Esophagus squamous epithelium (tissue), 5 donors: ENCODE measurements around the gene NUDT1. TPM values are rescaled to one million over a fixed set of nuclear protein-coding genes. Genes with fewer than 3 reads are reported as not detected.

Source experiments
- DNase-seq: peaks from one replicate; lab custom pipeline; 2025; lab: John Stamatoyannopoulos, UW
- H3K27ac ChIP-seq, 4 donors: fragments of 200-600 bp; sonication (generic); one replicate each; pipeline ENCODE4 v1.5.1; 2016 to 2019; ENCODE audit warnings: mild to moderate bottlenecking in 1 of 4
- H3K27me3 ChIP-seq, 4 donors: fragments of 200-600 bp; sonication (generic); 1 replicate in 3 of 4; 2 replicates in 1 of 4; pipeline versions ENCODE4 v1.5.1 to v1.6.0; 2017 to 2021; ENCODE audit warnings: antibody characterized with exemption in 1 of 4
- H3K36me3 ChIP-seq, 3 donors: fragments of 200-600 bp; sonication (generic); one replicate each; pipeline ENCODE4 v1.5.1; 2016 to 2019
- H3K4me1 ChIP-seq, 3 donors: fragments of 200-600 bp; sonication (generic); one replicate each; pipeline ENCODE4 v1.5.1; 2017 to 2019
- H3K4me3 ChIP-seq, 4 donors: fragments of 200-600 bp; sonication (generic); 1 replicate in 3 of 4; 2 replicates in 1 of 4; pipeline ENCODE4 v1.5.1; 2016 to 2019; ENCODE audit warnings: mild to moderate bottlenecking in 2 of 4, moderate library complexity in 1 of 4
- H3K9me3 ChIP-seq, 3 donors: fragments of 200-600 bp; sonication (generic); one replicate each; pipeline ENCODE4 v1.5.1; 2016 to 2019
- POLR2A ChIP-seq, 4 donors: fragments of 450-650 bp; IDR thresholded peaks; one replicate each; pipeline ENCODE4 v1.6.1; 2017; ENCODE audit warnings: antibody characterized with exemption in 4 of 4, mild to moderate bottlenecking in 4 of 4, moderate library complexity in 3 of 4
- WGBS, 2 donors: methylation state at CpG; one replicate each; pipeline ENCODE4 v1.1.5; 2018; 5-methylcytosine and 5-hydroxymethylcytosine counted together
- intact Hi-C: fragments of 100-400 bp; cut with DNase I; formaldehyde crosslinking; loops from one replicate; pipeline ENCODE4 v1.15.0; 2022
- total RNA-seq, 4 donors: library from RNA; depleted of rRNA; stranded (reverse); fragments of >200 nt; gene quantifications; one replicate each; pipeline ENCODE4 v1.1.0, GENCODE V29; 2016
- TF ChIP-seq, protein P1 (sequence below), 6 experiments: fragments of 450-650 bp in 4 of 6; fragments of 200-600 bp in 2 of 6; sonication (generic) in 2 of 6; IDR thresholded peaks; one replicate each; pipeline ENCODE4 v1.5.1; 2016 to 2019; ENCODE audit warnings: antibody characterized with exemption in 6 of 6, mild to moderate bottlenecking in 4 of 6, moderate library complexity in 4 of 6
- donor health status: DM: yes; HTN: yes; CAD: no.

Gene NUDT1
- total RNA-seq, 4 donors from 2014 or later, result 16.3 to 51.7 (median 28.2) TPM

DNA sequence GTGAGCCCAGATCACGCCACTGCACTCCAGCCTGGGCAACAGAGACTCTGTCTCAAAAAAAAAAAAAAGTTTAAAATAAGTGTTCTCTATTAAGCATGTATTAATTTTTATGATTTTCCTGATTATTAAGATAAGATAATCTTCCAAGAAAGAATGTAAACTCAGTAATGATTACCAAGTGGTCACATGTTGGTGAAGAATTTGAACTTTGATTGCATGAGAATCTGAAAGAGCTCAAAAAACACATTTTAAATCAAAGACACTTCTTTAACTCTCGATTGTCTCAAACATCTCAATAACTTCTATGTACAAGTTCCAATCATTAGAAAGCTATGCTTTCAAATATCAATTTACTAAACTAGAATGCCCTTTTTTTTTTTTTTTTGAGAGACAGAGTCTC, 38.4 kb downstream of the NUDT1 start:
- intact Hi-C loops, result no loop called here
- H3K9me3 ChIP-seq, result no peaks in the 10 kb centered on the region
- peaks cover 0 to 17% (median 0%) of the 10 kb centered on the region in 3 donors for H3K36me3 ChIP-seq
- no peak overlapping the region for H3K27ac ChIP-seq
- H3K4me1 ChIP-seq, result peaks cover 0 to 12% (median 0%) of the 10 kb centered on the region in 3 donors
- no peaks in the 10 kb centered on the region for H3K27me3 ChIP-seq
- TF ChIP-seq, protein P1, sequence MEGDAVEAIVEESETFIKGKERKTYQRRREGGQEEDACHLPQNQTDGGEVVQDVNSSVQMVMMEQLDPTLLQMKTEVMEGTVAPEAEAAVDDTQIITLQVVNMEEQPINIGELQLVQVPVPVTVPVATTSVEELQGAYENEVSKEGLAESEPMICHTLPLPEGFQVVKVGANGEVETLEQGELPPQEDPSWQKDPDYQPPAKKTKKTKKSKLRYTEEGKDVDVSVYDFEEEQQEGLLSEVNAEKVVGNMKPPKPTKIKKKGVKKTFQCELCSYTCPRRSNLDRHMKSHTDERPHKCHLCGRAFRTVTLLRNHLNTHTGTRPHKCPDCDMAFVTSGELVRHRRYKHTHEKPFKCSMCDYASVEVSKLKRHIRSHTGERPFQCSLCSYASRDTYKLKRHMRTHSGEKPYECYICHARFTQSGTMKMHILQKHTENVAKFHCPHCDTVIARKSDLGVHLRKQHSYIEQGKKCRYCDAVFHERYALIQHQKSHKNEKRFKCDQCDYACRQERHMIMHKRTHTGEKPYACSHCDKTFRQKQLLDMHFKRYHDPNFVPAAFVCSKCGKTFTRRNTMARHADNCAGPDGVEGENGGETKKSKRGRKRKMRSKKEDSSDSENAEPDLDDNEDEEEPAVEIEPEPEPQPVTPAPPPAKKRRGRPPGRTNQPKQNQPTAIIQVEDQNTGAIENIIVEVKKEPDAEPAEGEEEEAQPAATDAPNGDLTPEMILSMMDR (IDR thresholded peaks at IDR 0.05), result no peak
- TF ChIP-seq POLR2A (IDR thresholded peaks at IDR 0.05), result no peak
- DNase-seq, result no peak
- 86% methylated on average over 2 of the region's 2 CpGs for WGBS, 2 donors
- H3K4me3 ChIP-seq, result no peak overlapping the region

DNA sequence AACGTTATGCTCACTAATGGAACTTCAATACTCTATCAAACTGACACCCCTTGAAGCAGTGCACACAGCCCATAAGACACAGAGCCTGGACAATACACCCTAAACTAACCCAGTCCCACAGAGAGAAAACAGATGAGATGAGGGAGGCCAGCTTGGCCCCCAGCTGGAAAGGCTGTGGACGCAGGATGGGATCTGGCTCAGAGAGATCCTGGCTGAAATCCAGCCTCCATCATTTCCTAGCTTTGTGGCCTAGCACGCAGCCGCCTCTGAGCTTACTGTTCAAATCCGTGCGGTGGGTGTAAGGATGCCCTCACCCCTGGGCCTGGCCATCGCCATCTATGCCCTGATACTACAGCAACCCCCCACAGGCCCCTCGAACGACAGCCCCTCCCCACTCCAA, 39.5 kb downstream of the NUDT1 start:
- no peak for DNase-seq
- TF ChIP-seq POLR2A (IDR thresholded peaks at IDR 0.05), result no peak
- TF ChIP-seq, protein P1 (IDR thresholded peaks at IDR 0.05), result no peak
- 62 to 70% methylated on average over 3 to 4 of the region's 9 CpGs for WGBS, 2 donors
- intact Hi-C loops, result no loop called here
- H3K27ac ChIP-seq, result peak overlapping the region in 1 of 4 donors; percentile 51
- H3K4me1 ChIP-seq, result peaks cover 0 to 12% (median 0%) of the 10 kb centered on the region in 3 donors
- H3K36me3 ChIP-seq, result peaks cover 0 to 8% (median 0%) of the 10 kb centered on the region in 3 donors
- H3K9me3 ChIP-seq, result no peaks in the 10 kb centered on the region
- H3K4me3 ChIP-seq, result no peak overlapping the region
- no peaks in the 10 kb centered on the region for H3K27me3 ChIP-seq

DNA sequence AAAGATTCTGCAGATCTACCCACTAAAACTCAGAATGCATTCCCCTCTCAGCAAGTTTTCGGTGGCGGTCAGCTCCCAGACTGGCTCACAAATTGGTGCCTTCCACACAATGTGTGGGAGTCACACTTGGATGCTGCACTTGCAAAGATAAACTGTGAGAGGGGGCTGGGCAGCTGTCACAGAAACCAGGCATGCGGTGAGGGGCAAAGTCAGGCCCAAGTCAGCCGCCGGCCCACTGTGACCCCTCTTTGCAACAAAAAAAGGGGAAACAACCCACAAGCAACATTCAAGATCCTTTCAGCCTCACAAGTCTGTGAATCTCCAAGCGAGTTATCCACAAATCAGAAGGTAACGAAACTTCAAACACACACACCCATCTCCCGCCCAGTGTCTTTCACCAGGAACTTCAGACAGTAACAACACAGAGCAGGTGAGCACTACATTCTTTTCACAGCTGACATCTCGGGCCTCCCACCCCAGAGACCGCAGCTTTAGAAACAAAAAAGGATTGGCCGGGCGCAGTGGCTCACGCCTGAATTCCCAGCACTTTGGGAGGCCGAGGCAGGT, 40.2 kb downstream of the NUDT1 start:
- intact Hi-C loops, result no loop called here
- no peaks in the 10 kb centered on the region for H3K9me3 ChIP-seq
- DNase-seq, result no peak
- no peaks in the 10 kb centered on the region for H3K27me3 ChIP-seq
- peak overlapping the region in 1 of 4 donors; percentile 51 for H3K27ac ChIP-seq
- TF ChIP-seq POLR2A (IDR thresholded peaks at IDR 0.05), result no peak
- TF ChIP-seq, protein P1 (IDR thresholded peaks at IDR 0.05), result no peak
- peaks cover 0 to under 1% (median 0%) of the 10 kb centered on the region in 3 donors for H3K36me3 ChIP-seq
- peaks cover 0 to 12% (median 0%) of the 10 kb centered on the region in 3 donors for H3K4me1 ChIP-seq
- WGBS, 2 donors, result 82 to 84% methylated on average over 7 to 9 of the region's 14 CpGs
- no peak overlapping the region for H3K4me3 ChIP-seq

DNA sequence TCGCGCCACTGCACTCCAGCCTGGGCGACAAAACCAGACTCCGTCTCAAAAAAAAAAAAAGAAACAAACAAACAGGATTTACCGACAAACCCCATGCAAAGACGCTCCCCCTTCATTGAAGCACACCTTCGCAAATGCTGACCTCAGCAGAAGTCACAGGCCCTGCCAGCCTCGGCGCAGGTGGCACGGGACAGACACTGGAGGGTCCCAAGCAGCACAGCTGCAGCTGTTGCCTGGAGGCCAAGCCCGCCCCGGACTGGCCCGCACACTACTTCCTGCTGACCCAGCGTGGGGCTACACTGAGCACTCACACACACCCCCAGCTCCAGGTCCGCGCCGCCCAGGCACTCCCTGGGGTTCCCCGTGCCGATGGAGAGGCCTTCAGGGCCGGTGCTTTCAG, 41.0 kb downstream of the NUDT1 start:
- H3K27ac ChIP-seq, result no peak overlapping the region
- H3K4me3 ChIP-seq, result no peak overlapping the region
- no peak for DNase-seq
- H3K27me3 ChIP-seq, result no peaks in the 10 kb centered on the region
- 95% methylated on average over 12 of the region's 20 CpGs; no CpG with 5 or more reads in 1 of the 2 donors for WGBS, 2 donors
- TF ChIP-seq, protein P1 (IDR thresholded peaks at IDR 0.05), result no peak
- no peak for TF ChIP-seq POLR2A (IDR thresholded peaks at IDR 0.05)
- no peaks in the 10 kb centered on the region for H3K9me3 ChIP-seq
- H3K4me1 ChIP-seq, result peaks cover 0 to 12% (median 0%) of the 10 kb centered on the region in 3 donors
- H3K36me3 ChIP-seq, result no peaks in the 10 kb centered on the region
- intact Hi-C loops, result no loop called here

DNA sequence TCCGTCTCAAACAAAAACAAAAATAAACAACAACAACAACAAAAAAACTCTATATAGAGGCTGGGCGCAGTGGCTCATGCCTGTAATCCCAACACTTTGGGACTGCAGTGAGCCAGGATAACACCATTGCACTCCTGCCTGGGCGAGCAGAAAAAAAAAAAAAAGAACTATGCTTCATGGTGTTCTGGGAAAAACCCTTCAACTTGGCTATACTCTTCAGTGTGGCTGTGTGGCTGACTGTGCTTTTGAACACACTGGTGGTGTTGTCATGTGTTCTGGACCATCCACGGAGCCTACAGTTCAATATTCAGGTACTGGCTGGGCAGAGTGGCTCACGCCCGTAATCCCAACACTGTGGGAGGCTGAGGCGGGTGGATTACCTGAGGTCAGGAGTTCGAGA, 45.7 kb downstream of the NUDT1 start:
- Histone ChIP-seq H3K36me3 (no peaks in the 10 kb centered on the region), H3K4me3 (no peak overlapping the region), H3K4me1 (no peaks in the 10 kb centered on the region), H3K27ac (no peak overlapping the region), H3K27me3 (no peaks in the 10 kb centered on the region), H3K9me3 (no peaks in the 10 kb centered on the region)
- intact Hi-C loops, result no loop called here
- no peak for DNase-seq
- TF ChIP-seq, protein P1 (IDR thresholded peaks at IDR 0.05), result no peak
- TF ChIP-seq POLR2A (IDR thresholded peaks at IDR 0.05), result no peak
- WGBS, 2 donors, result 67 to 87% methylated on average over 4 to 8 of the region's 8 CpGs
